Stimulated activated CD8-positive, alpha-beta memory T cell treated with anti-CD3 and anti-CD28 coated beads, Interleukin-7, amount 100 ng/mL, for 4 hours (primary cell): ENCODE data around the gene TMEM101.
"Not testable (repeated sequence)": the region's sequence is repeated elsewhere in the genome, so short reads cannot be mapped to it uniquely, and the experiment has no call there.

Experiments used
- DNase-seq, 2 donors: peaks; one replicate each; pipeline ENCODE4 v3.0.0-alpha.2; 2020; ENCODE audit warnings: low read depth in 2 of 2

Gene TMEM101

GRCh38 chr17:44000141-44000860, 14.5 kb downstream of the TMEM101 start:
- DNase-seq: no peak

GRCh38 chr17:43999024-43999423, 15.7 kb downstream of the TMEM101 start:
- DNase-seq: no peak

GRCh38 chr17:43998552-43998951, 16.2 kb downstream of the TMEM101 start:
- DNase-seq: no peak

- DNase-seq: not testable (repeated sequence)
Measured at GRCh38 chr17:43997180-43997579, 17.6 kb downstream of the TMEM101 start.

- no peak for DNase-seq
Measured at GRCh38 chr17:43995150-43995471, 19.7 kb downstream of the TMEM101 start.

GRCh38 chr17:43994272-43995149, 20.3 kb downstream of the TMEM101 start:
- DNase-seq: peak; percentile 33 to 35

- DNase-seq: no peak
Measured at GRCh38 chr17:43992641-43993040, 22.1 kb downstream of the TMEM101 start.

- DNase-seq: no peak
Measured at GRCh38 chr17:43988301-43988700, 26.5 kb downstream of the TMEM101 start.

GRCh38 chr17:43987131-43988021, 27.4 kb downstream of the TMEM101 start:
- no peak for DNase-seq

GRCh38 chr17:43986225-43986981, 28.4 kb downstream of the TMEM101 start:
- no peak for DNase-seq

- DNase-seq: no peak
Measured at GRCh38 chr17:43984521-43984920, 30.2 kb downstream of the TMEM101 start.

- DNase-seq: no peak
Measured at GRCh38 chr17:43983515-43984411, 31.0 kb downstream of the TMEM101 start.

GRCh38 chr17:43983196-43983514, 31.6 kb downstream of the TMEM101 start:
- DNase-seq: no peak

GRCh38 chr17:43982171-43982570, 32.6 kb downstream of the TMEM101 start:
- no peak for DNase-seq

- DNase-seq: no peak
Measured at GRCh38 chr17:43979671-43980070, 35.1 kb downstream of the TMEM101 start.

- no peak for DNase-seq
Measured at GRCh38 chr17:43979011-43979410, 35.8 kb downstream of the TMEM101 start.

GRCh38 chr17:43978078-43978477, 36.7 kb downstream of the TMEM101 start:
- no peak for DNase-seq

GRCh38 chr17:43976963-43977837, 37.6 kb downstream of the TMEM101 start:
- DNase-seq: no peak

- no peak for DNase-seq
Measured at GRCh38 chr17:43975898-43976297, 38.9 kb downstream of the TMEM101 start.
